ENCODE data around the gene KLHDC8B. TPM values are rescaled to one million over a fixed set of nuclear protein-coding genes. Genes with fewer than 3 reads are reported as not detected.

Gene KLHDC8B
- total and polyA plus RNA-seq, 2 donors (not counting 3 experiments of a cell fraction or from before 2014, with no cell fraction given), result 36.0 to 77.8 TPM

- dilution Hi-C loops (cut with MboI; ENCODE audit: extremely low pct_ligation_motif_present, low sequenced_read_pairs), result no loop called here
- no peaks in the 10 kb centered on the region for H3K9me1 ChIP-seq (replicated peaks; ENCODE audit: control insufficient read depth, extremely low read depth, insufficient read depth, low read length)
- CTCF ChIA-PET, result interaction anchor here (2.5 kb wide), 1 partner anchor 283 kb away, joined by 7 read pairs; no protein-coding TSS in a partner anchor
Observed at GRCh38 chr3:49165771-49166751, 5.3 kb upstream of the KLHDC8B start, which contains the start of gene CCDC71. Gene CCDC71 (minus strand): TSS chr3:49166331. CDS start chr3:49164208, 2,123 bp downstream.

More at GRCh38 chr3:49165771-49166751, 5.3 kb upstream of the KLHDC8B start, which contains the start of gene CCDC71:
- H3K27me3 ChIP-seq (ENCODE audit: control insufficient read depth in 2 of 2, insufficient read depth in 2 of 2, low read length in 2 of 2), result no peaks in the 10 kb centered on the region
- intact Hi-C loops (cut with micrococcal nuclease), result no loop called here
- POLR2A ChIA-PET, result no interaction called here
- H3K27ac ChIP-seq (ENCODE audit: insufficient read depth, low read depth, low read length), result peak within 1 kb of the TSS; percentile 61
- FAIRE-seq (peak; percentile 95), DNase-seq (ENCODE audit: low read depth, low spot score) (peak; percentile 65)
- H3K4me1 ChIP-seq (ENCODE audit: control insufficient read depth, extremely low read depth, insufficient read depth, low read length), result peaks cover 15% of the 10 kb centered on the region
- H2AFZ ChIP-seq (ENCODE audit: low read depth, low read length), result peak within 1 kb of the TSS; percentile 97
- H3K4me2 ChIP-seq (ENCODE audit: insufficient read depth, low read length), result peak within 1 kb of the TSS; percentile 94
- peaks cover 22% of the 10 kb centered on the region for H3K79me2 ChIP-seq (ENCODE audit: control insufficient read depth, insufficient read depth, low read length)
- peaks cover 2 to 16% of the 10 kb centered on the region in 2 experiments for H3K36me3 ChIP-seq (ENCODE audit: control insufficient read depth in 2 of 2, extremely low read depth in 1 of 2, insufficient read depth in 2 of 2, low read length in 2 of 2)
- peak within 1 kb of the TSS; percentile 84 for H3K9ac ChIP-seq (replicated peaks; ENCODE audit: extremely low read depth, insufficient read depth, low read length)
- BruUV-seq (replicated peaks), result no TSS peak
- TF ChIP-seq CTCF (IDR thresholded peaks at IDR 0.05; ENCODE audit: extremely low read depth in 1 of 2, insufficient read depth in 1 of 2, low read depth in 1 of 2, low read length in 2 of 2), result no peak
- peak; percentile 96 for TF ChIP-seq POLR2AphosphoS5 (IDR thresholded peaks at IDR 0.05; ENCODE audit: insufficient read depth, low read depth, low read length)
- no peak for TF ChIP-seq FOS (IDR thresholded peaks at IDR 0.05; ENCODE audit: borderline replicate concordance, insufficient read depth, low read length)
- TF ChIP-seq EZH2 (IDR thresholded peaks at IDR 0.05; ENCODE audit: borderline replicate concordance, low read depth, low read length, severe bottlenecking), result no peak
- no peak for TF ChIP-seq MYC (IDR thresholded peaks at IDR 0.05; ENCODE audit: low read depth, low read length)
- TF ChIP-seq MAX (IDR thresholded peaks at IDR 0.05; ENCODE audit: insufficient read depth, insufficient read length), result peak; percentile 50
- TF ChIP-seq POLR2A (IDR thresholded peaks at IDR 0.05; ENCODE audit: low read depth, low read length), result peak; percentile 68
- no peak for TF ChIP-seq JUN (IDR thresholded peaks at IDR 0.05; ENCODE audit: borderline replicate concordance, insufficient read depth, insufficient read length, low read depth)
- no peak for TF ChIP-seq GATA2 (IDR thresholded peaks at IDR 0.05; ENCODE audit: insufficient read depth, insufficient read length, low read depth, low read length)
- H4K20me1 ChIP-seq (replicated peaks; ENCODE audit: control insufficient read depth, extremely low read depth, insufficient read depth, low read length), result no peaks in the 10 kb centered on the region
- H3K9me3 ChIP-seq (replicated peaks; ENCODE audit: control insufficient read depth, insufficient read depth, low read length), result no peaks in the 10 kb centered on the region
- peak within 1 kb of the TSS; percentile 71 to 85 (median 81) for H3K4me3 ChIP-seq (replicated peaks in 1 of 3; ENCODE audit: insufficient read depth in 1 of 3, low read depth in 1 of 3, low read length in 3 of 3)

Data from endothelial cell of umbilical vein (primary cell).